GM04503 (cell line): ENCODE data around the gene LMBRD2.
"Not testable (repeated sequence)": the region's sequence is repeated elsewhere in the genome, so short reads cannot be mapped to it uniquely, and the experiment has no call there.

Experiments used
- DNase-seq: peaks from one replicate; pipeline ENCODE4 v3.0.0-alpha.2; 2012; ENCODE audit warnings: low read depth

The LMBRD2 gene

DNA sequence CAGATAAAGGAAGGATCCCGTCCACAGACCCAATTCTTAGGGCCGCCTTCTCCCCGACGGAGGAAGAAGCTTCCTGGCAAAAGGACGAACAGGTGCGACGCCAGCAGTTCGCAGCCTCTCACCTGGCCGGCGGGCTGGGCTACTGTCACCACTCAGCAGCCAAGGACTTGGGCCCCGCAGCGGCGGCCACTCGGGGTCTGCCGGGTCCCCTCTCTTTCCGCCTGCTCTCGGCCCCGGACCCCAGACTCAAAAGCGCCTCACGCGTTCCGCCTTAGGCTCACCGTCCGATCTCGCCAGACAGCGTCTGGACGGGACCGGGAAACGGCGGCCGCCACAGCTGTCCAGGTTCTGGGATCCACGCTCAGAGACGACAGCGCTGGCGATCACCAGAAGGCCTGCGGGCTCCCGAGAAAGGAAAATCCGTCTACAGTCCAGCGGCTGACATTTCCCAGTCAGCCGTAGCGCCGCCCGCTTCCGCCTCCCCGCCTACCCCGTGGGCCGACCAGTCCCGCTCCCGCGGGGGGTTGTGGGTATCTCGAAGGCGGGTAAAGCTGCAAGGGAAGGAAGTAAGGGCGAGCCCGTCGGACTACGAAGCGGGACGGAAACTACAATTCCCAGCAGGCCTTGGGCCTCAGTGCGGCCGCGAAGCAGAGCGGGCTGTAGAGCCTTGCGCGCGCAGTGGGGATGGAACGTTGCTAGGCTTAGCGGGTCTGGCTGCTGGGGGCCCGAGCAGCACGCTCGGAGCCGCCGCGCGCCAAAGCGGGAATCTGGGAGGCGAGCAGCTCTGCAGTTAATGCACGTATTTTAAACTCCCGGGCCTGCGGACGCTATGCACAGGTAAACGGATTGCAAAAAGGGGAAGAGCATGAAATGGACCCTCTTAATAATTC lies at the start of gene LMBRD2, which contains the start of gene SKP2:
LMBRD2 (minus strand) TSS at position 454 of the 890 bp plus-strand sequence. CDS start 8,538 bp downstream, outside the sequence.
SKP2 (plus strand) TSS at position 678 of the 890 bp plus-strand sequence; CDS start at position 830, 152 bp downstream.
- peak; percentile 92 for DNase-seq

DNA sequence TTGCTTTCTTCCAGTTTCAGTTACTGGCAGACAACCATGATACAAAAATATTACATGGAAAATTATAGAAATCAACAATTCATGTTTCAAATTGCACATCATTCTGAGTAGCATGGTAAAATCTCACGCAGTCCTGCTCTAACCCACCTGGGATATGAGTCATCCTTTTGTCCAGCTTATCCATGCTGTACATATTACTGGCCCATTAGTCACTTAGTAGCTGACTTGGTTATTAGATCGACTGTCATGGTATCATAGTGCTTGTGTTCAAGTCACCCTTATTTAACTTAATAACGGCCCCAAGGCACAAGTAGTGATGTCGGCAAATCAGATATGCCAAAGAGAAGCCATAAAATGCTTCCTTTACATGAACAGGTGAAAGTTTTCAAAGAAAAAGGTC lies 48.8 kb upstream of the LMBRD2 start:
- no peak for DNase-seq

DNA sequence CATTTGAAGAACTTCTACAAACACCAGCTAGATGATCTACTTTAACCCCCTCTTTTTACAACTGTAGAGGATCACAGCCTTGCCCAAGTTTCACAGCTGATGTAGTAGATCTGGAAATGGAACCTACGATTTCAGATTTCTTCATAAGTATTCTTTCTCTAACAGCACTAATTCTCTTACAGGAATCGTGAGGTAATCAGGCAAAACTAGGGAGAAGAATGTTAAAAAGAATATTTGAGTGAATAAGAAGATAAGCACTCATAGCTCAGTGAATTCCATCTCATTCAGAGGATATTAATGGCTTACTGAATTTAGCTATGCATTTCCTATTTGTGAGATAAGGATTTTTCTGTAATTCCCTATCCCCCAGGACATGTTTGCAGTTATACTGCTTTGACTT lies 47.9 kb upstream of the LMBRD2 start:
- DNase-seq = no peak

DNA sequence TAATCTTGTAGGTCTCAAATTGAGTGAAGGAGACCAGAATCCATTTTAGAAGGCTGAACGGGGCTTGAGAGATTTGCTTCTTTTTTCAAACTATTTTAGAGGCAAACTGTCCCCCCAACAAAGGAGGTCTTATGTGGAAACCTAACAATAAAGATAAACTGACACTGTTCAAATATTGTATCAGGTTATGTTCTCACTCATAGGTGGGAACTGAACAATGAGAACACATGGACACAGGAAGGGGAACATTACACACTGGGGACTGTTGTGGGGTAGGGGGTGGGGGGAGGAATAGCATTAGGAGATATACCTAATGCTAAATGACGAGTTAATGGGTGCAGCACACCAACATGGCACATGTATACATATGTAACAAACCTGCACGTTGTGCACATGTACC lies 47.1 kb upstream of the LMBRD2 start:
- DNase-seq = not testable (repeated sequence)

DNA sequence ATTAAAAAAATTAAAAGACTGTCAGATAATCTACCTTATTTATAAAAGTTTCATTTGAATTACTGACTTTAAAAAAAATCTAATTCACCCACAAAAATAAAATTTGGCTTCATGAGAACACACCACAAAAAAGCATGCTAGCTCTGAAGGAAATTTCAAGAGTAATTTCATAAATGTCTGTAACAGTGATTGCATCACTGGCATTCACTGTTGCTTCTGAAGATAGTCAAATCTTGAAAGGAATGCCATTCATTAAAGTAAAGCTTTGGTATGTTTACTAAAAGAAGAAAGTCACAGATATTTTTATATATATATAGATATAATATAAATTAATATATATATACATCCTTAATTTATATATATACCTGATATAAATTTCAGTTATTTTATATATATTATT lies 46.6 kb upstream of the LMBRD2 start:
- DNase-seq = no peak

DNA sequence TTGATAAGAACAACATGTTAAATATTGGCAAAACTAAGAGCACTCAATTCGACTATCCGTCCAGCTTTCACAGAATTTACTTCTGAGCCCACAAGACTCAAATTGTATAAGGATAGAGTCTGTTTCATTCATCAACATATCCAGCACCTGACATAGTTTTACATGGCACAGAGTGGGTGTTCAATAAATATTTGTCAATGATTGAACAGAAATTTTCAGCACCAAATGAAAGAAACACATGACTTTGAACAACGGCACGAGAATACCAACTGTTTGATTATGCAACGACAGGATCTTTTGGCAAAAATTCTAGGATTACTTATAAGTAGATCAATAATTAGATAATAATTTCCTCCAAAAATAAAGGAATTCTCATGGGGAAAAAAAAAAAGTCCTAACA lies 42.1 kb upstream of the LMBRD2 start:
- no peak for DNase-seq

DNA sequence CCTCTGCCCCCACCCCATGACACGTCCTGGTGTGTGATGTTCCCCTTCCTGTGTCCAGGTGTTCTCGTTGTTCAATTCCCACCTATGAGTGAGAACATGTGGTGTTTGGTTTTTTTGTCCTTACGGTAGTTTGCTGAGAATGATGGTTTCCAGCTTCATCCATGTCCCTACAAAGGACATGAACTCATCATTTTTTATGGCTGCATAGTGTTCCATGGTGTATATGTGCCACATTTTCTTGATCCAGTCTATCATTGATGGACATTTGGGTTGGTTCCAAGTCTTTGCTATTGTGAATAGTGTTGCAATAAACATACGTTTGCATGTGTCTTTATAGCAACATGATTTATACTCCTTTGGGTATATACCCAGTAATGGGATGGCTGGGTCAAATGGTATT lies 32.7 kb upstream of the LMBRD2 start:
- not testable (repeated sequence) for DNase-seq

DNA sequence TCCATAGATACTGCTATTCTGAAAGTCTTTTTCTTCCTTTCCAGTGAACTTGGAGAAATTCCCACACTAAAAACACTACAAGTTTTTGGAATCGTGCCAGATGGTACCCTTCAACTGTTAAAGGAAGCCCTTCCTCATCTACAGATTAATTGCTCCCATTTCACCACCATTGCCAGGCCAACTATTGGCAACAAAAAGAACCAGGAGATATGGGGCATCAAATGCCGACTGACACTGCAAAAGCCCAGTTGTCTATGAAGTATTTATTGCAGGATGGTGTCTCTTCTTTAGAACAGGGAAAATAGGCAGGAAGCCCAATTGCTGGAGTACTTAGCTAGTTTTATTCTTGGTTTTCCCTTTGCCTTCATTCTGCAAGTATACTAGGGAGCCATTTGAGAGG lies 30.1 kb upstream of the LMBRD2 start:
- no peak for DNase-seq

DNA sequence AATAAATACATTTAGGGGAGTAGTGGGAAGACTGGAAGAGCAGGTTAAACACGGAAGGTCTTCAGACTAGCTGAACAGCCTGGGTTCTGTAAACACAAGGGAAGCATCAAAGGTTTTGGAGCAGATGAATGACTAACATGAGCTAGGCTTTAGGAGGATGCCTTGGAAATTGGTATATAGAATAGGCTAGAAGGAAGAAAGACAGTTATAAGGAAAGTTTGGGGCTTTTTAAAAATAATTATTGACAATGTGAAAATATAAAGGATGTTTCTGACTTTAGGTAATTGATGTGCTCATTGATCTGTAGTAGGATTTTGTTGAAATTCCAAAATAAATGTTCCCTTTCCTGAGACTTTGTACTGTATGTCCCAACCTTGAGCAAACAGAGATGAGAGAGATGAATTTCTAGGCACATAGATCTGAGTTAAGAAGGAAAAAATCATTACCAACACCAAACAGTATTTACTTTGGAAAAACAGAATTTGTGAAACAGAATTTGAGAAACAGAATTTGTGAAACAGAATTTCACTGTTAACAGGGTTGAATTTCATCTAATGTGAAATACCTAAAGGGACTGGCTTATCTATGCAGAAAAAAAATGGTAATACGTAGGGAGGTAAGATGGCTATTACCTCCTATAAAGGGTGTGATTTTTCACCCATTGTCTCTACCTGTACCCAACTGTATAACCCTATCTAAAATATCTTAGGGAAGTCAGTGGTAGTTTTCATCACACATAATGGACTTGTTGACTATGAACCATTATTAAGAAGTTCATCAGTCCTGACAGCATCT lies 29.1 kb upstream of the LMBRD2 start:
- no peak for DNase-seq

DNA sequence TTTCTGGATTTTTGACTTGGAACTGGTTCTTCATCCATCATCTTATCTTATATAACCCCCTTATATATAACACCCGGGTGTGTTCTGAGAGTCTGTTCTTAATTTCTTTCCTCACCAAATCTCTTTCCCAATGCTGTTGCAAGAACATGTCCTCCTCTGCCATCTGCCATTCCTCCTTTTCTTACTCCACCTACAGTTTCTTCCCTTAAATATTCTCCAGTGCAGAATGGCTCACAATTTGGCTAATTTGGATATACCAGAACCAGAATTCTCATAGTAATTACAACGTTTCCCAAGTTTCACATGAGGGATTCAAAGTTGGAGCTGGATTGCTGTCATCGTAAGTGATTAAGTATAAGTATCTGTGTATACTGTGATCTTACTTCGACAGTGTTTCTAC lies 28.3 kb upstream of the LMBRD2 start:
- no peak for DNase-seq

DNA sequence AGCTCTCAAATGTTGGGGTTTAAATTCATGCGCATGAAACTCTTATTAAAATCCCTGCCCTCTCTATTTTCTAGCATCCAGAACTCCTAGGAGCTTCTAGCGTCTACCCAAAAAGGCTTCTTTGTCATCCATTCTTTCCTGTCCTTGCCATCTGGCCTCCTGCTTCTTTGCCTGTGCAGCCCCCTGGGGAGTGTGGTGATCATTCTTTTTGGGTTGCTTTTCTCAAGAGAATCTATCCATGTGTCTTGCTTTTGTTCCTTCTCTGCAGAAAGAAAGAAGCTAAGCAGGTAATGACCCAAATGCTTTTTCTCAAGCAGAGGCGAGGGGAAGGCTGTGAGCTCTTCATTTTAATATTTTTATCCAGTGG lies 26.8 kb upstream of the LMBRD2 start:
- DNase-seq = no peak

DNA sequence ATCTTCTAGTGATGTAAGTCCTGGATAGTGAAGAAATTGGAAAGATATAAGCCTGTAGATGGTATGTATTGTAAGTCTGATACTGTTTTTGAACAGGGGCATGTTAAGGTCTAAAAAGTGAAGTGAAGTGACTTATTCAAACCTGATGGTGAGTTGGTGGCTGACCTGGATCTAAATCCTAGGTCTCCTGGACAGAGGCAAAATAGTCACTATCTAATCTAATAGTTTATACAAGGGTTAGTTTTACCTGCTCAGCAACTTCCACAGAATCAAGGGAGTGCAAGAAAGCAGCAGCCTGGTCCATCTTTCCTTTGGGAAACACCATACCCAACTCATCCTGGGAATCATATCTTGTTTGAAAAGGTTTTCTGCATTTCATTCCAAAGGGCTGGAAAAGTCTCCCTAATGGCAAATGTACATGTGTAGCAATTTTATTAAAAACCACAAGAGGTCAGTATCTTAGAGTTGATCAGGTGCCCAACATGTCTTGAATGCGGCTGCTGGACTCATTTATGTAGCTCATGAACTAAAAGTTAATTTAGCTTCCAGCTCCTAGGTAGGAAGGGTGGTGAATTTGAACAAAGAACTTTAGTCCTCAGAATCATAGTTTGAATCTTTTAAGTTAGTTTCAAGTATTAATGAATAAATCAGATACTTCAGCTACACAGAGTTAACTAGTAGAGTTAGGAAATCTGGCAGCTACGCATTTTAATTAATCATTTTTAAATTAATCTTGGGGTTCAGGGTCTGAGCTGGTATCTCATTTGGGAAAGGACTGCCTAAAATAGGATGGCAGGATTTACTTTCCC lies 26.2 kb upstream of the LMBRD2 start:
- DNase-seq = no peak

DNA sequence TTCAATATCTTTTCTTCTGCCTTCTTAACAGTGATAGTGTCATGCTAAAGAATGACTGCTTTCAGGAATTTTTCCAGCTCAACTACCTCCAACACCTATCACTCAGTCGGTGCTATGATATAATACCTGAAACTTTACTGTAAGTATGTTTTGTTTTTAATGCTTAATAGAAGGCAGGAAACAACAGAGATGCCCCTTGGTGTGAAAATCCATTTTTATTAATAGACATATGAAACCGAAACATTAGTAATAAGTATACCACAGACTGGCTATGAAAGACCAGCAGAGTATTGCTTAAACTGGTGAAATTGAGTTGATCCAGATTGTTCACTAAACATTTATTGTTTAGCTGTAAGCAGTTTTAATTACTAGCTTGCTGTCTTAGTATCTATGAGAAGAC lies 25.5 kb upstream of the LMBRD2 start:
- DNase-seq = no peak

DNA sequence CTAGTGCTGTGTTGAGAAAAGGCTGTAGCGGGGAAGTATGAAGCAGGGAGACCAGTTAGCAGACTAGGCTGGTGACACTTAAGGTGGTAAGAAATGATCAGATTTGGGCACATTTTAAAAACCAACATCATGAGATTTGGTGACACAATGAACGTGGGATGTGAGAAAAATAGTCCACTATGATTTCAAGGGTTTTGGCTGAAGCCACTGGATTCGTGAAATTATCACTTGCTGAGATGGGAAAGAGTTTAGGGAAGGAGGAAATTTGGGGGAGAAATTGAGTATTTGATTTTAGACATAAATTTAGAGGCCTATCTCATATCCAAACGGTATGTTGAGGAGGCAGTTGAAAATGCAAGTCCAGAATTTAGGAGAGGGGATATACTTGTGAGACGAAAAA lies 23.4 kb upstream of the LMBRD2 start:
- DNase-seq = no peak

DNA sequence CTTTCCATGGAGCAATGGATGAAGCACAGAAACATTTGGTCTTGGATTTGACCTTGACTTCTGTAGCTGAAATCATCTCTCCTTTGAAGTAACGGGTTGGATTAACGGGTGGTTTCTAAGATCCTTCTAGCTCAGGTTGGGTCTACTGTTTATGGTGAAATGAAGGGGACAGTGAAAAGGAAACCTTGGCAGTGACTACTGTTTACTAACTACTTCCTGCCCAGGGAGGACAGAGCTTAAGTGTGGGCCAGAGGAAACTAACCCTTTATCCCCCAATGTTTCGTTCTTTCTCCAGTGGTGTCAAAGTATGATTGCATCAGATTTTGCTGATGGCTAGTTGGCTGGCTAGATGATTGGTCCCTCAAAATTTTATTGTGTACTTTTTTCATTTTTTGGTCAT lies 22.4 kb upstream of the LMBRD2 start:
- DNase-seq = no peak

DNA sequence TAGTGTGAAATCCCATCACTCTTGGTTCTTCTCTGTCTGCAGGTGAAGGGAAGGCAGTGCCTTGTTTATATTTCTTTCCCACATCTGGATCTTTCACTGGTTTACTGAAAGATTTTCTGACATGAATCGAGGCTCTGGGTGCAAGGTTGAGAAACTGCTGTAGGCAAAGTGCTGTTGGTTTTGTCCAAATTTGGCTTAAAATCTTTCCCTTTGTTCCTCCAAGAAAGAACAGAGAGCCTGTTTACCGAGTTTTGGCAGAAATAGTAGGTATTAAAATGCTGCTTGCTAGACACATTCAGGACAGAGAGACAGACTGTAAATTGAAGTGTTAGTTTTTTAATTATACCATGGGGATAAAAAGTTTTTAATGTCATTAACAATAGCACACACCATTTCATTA lies 21.7 kb upstream of the LMBRD2 start:
- no peak for DNase-seq

DNA sequence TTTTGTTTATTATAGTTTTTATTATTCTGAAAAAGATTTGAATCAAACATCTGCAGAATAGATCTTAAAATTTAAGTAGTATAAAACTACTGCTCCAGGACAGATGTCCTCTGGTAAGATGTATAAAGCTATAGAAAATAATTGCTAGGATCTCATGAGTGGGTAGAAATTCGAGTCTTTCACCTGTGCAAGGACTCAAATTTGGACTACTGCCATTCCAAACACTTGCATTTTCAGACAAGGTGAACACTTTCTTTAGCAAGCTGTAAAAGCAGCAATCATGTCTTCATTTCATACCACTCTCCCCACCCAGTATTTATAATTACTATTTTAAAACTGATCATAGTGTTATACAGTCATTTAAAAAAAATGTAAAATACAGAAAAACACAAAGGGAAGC lies 20.9 kb upstream of the LMBRD2 start:
- no peak for DNase-seq

DNA sequence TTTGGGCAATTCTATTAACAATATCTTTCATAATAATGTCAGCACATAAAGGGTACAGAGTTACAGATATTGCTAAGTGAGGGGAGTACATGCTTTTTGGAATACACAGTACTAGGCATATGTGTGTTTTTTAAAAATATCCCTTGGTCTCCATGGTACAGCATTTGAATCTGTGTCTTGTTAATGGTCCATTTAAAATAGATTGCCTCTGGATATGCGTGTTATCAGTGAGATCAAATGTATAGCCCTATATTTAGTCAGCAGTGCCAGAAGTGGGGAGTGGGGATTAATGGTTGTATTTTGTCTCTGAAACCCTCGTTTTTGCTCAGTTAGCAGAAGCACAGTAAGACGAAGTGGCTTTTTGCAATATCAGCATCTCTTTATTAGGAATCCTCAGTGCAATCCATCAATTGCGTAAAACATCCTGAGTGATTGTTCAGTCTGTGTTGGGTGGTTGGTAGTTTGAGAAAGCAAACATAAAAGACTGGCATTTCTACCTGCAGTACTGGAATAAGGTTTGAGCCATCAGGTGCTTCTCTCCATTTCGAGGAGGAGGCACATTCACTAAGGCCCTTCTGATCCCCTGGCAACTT lies 19.2 kb upstream of the LMBRD2 start:
- DNase-seq = no peak

DNA sequence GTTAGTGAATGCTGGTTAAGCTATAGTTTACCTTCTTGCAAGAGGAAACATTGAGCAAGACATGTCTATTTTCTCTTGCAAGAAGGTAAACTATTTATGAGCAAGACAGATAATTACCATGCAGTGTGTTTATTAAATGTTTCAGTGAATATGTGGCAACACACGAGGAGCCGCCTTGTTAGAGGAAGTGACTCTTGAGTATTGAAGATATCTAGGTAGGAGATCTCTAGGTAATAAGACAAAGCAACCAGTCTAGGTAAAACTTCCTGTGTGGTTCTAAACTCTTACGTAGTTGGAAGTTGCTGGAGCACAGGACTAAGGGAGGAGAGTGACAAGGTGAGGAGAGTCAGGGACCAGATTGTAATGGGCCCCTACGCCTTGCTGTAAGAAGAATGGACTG lies 17.1 kb upstream of the LMBRD2 start:
- DNase-seq = no peak

DNA sequence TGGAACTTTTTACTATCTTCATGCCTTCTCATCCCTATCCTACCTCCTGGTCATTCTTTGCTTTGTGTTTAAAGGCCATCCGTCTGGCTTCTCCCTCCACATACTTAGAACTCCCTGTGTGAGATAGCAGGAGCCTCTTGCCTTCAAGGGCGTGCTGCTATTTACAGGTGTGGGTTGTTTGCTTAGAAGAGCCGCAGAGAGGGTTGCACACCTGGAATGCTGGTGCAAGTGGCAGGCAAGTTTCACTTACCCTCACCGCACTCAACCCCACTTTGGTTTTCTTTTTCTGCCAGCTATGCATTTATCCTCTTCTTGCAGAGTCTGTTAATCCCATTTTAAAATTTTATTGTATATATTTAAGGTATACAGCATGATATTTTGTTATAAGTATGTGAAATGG lies 12.8 kb upstream of the LMBRD2 start:
- no peak for DNase-seq

DNA sequence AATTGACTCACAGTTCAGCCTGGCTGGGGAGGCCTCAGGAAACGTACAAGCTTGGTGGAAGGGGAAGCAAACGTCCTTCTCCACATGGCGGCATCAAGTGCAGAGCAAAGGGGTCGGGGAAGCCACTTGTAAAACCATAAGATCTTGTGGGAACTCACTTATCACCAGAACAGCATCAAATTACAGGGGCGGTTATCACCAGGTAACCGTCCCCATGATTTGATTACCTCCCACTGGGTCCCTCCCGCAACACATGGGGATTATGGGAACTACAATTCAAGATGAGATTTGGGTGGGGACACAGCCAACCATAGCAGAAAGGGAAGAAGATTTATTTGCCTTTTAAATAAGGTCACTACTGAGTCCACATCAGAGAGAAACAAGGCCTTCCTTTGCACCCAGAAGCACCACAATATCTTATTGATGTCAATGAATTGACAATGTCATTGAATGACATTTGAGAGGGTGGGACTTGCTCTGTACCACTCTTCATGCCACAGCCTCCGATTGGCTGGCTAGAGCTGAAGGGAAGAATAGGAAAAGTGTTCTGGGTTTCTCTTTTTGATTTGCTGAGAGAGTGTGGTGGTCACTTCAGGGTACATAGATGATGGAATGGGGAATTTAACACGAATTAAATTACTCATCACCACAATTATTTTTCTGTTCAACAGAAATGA lies 11.3 kb upstream of the LMBRD2 start:
- DNase-seq = no peak
